Activated CD4-positive, CD25-positive, alpha-beta regulatory T cell treated with anti-CD3 and anti-CD28 coated beads, Interleukin-2, amount 50 U/mL, for 24 hours (primary cell): Measurements from ENCODE around the gene HOXC5.
"Not testable (repeated sequence)": the region's sequence is repeated elsewhere in the genome, so short reads cannot be mapped to it uniquely, and the experiment has no call there.

ENCODE experiments used
- ATAC-seq, 2 donors: fragments of 150-1000 bp; cut with Tn5 transposase; one replicate each; pipeline ENCODE4 v1.10.0; 2021; ENCODE audit warnings: mild to moderate bottlenecking in 1 of 2, moderate library complexity in 1 of 2

The HOXC5 gene

DNA sequence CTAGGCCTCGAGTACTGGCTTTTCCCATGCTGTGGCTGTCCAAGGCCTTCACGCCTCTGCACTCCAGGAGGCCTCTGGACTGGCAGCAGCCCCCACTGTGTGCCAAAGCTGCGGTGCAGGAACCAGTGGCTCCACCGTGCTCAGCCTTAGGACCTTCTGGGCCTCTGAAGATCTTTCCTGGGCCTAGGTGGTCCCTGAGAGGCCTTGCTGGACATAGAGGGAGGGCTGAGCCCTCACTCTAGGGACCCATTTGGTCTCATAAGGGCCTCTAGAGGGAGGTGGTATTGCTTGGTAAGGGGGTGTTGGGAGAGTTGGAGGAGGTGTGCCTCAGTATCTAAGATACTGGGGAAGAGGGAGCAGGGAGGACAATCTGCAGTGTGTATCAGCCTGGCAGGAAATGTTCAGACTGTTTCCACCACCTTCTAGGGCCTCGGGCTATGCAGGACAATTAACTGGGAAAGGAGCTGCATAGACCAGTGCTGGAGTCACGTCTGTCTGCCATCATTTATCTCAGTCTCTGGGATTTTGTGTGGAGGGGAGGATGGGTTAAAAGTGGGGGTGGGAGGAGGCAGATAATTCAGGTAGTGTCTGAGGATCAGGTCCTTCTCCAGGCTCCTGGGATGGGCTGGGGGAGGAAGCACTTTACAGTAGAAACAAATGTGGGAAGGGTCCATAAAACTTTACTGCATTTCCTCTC lies 2.9 kb downstream of the HOXC5 start:
- no peak for ATAC-seq

DNA sequence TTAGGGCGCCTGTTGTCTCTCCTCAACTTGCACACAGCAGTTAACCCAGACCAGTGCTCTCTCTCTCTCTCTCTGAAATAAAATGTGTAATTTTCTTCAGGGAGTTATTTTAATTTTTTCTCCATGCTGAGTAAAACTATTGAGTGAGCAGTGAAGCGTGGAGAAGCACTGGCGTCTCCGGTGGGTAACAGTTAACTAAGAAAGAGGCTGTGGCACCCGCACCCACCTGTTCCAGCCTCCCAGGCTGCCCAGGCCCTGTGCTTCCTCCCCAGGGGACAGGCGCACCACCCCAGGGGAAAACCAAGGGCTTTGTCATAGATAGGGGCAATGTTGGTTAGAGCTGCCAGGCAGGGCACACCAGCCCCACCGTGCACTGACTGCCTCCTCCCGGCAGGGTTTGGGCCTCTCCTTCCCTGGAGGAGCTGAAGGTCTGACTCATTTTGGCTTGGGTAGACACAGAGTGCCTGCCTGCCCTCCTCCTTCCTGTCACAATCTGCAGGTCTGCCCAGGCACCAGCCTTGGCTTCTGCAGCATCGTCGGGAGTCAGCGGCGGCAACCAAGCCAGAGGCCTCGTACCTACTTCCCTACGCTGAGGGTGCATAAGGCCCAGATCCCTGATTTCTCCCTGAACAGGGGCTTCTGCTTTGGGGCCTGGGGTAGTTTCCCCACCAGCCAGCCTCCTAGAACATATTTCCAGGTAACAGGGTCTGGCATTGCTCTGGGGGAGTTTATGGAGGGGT lies 3.9 kb downstream of the HOXC5 start:
- no peak for ATAC-seq

DNA sequence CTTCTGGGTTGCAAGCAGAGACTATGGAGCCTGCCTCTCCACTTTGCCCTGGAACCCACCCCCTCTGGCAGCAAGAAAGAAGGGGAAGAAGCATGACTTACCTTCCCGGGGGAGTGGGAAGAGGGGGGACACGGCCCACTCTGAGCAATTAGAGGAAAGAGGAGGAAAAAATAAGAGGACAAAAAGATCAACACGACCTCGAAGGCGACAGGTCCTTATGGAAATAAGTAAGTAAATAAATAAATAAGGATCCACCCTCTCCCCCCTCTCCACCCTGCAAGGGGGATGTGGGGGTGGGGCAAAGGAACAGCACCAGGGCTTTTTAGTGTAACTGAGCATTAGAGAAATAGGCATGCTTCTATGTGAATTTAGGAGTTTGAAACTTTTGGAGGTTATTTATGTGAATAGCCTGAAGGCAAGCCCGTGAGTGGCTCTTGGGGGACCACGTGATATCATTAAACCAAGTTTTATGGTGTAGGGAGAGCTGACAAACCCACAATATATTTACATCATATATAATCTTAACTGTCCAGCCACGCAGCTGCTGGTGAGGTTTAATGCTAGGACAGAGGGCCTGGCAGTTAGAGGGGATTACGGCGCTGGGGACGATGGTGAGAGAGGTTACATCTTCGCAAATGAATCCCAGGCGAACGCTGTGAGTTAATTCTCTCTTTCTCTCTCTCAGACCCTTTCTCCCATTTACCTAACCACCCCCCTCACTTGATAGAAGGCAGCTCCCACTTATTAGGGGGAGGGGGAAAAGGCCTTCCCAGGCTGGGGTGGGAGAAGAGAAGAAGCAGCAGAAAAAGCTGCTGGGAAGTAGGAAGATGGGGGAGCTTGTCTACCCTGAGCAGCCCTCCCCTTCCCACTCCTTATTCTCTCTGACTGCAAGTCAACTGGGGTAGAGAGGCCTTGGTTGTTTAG lies 4.8 kb downstream of the HOXC5 start:
- ATAC-seq, result no peak

DNA sequence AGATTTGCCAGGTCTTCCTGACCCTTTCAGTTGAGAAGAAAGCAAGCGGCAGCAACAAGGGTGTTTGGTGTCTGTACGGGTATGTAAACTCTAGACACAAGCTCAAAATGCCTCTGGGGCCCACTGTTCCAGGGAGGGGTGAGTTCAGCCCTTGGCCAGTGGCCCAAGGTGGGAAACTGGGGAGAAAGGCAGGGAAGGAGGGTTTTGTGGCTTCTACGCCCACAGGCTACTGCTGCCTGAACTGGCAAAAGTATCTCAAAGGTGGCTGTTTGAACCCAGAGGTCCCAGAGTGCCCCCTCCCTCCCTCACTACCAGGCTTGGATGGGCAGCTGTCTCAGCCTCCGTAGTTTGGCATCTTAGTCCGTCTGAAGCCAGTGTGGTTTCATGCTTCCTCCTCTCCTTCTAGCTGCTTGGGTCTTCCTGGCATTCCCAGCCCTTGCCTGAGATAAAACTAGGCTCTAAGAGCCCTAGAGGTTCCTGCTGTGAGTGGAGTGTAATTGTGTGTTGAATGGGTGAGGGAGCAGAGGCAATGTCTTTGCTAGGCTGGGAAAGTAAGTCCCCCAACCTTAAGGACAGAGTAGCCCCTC lies 5.5 kb downstream of the HOXC5 start:
- no peak for ATAC-seq

DNA sequence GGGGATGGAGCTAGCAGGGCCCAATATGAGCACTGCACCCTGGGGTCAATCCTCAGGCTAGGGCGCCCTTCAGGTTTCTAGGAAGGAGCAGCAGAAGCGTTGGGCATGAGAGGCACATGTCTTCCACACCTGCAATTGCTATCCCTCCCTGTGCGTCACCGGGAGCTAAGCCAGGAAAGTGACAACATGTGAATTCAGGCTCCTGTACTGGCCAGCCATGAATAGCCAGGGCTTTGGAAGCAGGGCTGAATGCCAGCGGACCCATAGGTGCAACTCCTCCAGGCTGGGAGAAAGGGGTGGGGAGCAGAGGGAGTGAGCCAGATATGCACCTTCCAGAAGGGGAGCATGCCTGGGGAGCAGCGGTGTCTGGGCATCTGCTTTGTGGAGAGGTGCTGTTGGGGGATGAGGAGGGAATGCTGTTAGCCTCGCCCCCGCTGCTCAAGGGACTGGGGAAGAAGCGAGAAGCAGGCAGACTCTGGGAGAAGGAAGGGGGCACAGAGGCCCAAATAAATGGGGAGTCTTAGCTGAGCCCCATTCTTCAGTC lies 6.1 kb downstream of the HOXC5 start:
- ATAC-seq, result no peak

DNA sequence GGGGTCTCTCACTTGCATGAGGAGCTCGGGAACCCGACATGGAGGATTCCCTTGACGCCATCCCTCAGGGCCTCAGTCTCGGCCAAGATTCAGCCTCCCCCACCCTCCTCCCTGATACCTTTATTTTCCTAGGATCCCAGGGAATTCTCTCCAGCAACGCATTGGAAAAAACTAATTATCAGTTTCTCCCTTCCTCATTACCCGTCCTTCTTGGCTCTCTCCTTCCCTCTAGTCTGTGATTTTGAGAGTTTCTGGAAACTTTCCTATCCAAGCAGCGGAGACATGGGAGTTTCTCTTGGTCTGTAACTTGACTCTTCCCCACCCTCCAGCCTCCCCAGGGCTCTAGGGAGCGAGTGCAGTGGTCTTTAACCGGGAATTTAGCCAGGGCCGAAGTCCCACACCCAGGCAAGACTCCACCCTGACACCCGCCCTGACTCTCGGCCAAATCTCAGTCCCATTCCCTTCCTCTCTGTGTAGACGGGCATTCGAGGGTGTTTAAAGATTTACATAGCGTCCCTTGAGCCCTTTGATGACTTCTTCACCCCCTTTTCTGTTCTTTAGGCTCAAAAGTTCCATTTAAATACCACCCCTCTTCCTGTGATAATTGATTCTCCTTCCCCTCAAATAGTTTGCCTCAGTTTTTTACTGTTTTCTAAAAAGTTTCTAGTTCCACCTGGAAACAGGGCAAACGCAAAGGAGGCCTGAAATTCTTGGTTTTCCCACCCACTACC lies 6.7 kb downstream of the HOXC5 start:
- no peak for ATAC-seq

DNA sequence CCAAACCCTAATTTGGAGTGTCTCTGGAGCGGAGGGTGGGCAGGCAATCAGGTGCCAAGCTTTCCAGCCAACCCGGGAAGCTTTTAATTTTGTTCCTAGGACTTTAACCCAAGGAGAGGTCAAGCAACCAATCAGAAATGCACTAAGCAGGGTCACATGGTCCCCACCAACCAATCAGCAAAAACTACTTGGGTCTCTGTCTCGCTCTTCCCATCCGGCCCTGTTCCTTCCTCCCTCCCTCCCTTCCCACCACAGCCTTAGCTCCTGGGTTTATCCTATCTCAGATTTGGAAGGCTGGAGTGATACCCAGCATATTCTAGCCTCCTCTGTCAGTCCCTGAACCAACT lies 7.3 kb downstream of the HOXC5 start:
- no peak for ATAC-seq

DNA sequence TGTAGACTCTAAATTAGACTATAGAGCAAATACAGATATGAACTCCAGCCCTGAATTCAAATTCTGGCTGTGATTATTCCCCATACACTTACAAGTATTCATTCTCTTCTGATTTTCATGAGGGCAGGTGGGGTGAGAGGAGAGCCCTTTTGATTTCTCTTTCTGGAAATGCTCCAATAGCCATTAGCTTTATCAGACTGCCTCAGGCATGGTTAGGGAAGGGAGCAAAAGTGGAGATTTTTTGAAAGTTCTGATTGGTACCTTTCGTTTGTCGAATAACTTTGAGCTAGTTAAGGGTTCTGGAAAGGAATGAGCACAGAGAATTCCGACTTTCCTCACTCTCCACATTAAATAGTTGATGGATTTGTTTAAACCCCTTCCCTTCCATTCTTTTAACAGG lies 7.8 kb downstream of the HOXC5 start:
- ATAC-seq, result no peak

DNA sequence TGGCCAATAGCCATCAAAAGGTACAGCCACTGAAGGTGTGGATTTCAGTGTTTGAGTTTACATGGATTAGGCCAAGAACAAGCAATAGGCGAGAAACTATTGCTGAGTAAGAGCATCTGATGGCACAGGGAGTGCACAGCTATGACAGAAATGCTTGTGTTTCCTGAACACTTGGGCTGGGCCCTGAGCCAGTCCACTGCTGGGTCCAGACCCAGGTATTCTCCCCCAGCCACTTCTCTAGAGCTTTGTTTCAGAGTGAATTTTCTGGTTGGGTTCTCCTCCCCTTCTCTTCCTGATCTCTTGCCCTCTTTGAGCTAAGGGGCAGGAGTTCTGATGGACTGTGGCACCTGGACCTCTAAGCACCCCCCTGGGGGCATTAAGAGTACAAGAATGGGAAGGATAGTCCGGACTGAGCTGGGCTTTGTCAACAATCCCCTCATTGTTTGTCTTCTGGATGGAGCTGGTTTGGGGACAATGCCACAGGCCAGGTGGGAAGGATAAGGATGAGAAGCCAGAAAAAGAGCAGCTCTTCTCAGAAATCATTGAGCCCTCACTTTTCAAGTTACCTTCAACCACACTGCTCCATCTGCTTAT lies 8.3 kb downstream of the HOXC5 start:
- ATAC-seq, result no peak

DNA sequence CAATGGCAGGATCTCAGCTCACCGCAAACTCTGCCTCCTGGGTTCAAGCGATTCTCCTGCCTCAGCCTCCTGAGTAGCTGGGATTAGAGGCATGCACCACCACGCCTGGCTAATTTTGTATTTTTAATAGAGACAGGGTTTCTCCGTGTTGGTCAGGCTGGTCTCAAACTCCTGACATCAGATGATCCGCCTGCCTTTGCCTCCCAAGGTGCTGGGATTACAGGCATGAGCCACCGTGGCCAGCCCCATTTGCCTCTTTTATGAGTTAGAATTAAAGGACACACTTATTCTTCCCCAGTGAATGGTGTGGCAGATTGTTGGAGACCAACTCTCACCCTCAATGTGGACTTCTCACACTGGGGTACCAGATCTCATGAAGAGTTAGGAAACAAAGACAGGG lies 9.2 kb downstream of the HOXC5 start:
- not testable (repeated sequence) for ATAC-seq

DNA sequence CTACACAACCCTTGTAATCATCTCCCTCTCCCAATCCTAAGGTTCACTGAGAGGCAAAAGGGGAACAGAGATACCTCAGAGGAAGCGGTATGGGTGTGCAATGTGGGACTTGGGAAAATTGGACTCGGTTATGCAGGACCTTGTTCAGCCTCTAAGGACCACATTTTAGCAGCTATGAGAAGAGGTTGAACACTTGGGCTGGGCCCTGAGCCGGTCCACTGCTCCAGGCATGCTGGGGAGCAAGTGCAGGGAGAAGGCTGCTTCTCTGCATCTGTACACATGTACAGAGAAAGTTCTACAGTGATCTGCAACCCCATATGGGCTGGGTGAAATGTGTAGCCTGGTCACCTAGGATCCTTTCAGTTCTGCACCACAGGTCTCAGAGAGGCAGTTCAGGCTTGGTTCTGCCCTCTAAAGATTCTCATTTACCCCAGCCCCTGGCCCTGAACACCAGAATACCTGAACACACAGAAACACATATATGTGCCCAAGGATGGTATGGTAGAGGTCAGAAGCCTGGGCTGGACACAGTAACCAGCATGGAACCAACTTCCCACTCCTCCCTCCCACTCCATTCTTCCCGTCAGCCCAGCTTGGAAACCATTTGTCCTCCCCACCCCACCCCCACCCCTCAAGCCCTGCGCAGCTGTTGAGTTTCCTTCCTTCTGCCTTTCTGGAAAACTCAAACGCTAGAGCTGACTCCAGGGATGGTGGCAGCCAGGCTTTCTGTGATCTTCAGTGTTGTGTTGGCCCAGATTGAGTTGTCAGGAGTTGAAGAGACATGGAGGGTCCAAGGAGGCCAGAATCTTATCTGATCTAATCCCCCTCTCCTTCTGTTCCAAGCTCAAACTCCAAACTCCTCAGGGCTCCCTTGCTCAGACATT lies 10.4 kb downstream of the HOXC5 start:
- ATAC-seq, result no peak

DNA sequence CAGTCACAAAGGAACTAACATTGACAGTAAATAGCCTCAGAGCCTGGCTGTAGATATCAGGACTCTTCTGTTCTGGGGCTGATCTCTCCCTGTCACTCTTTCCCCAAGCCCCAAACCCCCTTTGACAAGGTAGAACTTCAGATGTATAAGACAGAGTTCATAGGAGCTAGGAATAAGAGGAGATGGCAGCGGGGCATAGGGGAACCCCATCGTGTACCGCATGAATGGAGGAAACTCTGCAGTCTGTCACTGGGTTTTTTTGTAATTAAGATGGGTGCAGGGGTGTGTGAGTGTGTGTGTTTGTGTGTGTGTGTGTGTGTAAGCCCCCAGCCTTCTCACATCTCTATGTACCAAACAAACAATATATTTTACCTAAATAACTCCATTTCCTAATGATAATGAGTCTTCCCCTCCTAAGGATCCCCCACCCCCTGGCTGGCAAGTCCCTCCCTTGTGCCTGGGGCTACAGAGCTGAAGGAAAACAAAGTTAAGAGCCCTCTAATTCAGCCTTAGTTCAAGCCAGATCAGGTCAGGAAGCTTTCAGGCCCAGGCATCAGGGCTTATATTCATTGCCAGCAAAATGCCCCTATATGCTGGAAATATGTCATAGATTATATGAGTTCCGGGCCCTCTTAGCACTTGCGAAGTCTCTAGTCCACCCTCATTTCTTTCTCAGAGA lies 11.7 kb downstream of the HOXC5 start:
- ATAC-seq, result no peak

DNA sequence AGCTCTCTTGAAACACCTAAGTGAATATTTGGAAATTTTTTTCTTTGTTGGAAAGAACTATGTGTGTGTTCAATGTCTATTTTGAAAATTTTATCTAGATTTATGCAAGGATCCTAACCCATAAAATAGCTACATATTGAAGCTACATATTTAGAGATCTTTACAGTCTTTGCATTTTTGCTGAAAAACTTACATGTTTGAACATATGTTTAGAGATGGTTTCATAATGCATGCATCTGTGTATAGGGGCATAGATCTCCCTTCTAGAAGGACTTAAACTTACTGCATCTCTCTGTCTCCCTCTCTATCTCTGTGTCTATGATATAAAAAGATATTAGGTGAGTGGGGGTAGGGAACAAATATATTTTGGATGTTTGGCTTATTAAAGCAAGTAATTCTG lies 12.6 kb downstream of the HOXC5 start:
- no peak for ATAC-seq

DNA sequence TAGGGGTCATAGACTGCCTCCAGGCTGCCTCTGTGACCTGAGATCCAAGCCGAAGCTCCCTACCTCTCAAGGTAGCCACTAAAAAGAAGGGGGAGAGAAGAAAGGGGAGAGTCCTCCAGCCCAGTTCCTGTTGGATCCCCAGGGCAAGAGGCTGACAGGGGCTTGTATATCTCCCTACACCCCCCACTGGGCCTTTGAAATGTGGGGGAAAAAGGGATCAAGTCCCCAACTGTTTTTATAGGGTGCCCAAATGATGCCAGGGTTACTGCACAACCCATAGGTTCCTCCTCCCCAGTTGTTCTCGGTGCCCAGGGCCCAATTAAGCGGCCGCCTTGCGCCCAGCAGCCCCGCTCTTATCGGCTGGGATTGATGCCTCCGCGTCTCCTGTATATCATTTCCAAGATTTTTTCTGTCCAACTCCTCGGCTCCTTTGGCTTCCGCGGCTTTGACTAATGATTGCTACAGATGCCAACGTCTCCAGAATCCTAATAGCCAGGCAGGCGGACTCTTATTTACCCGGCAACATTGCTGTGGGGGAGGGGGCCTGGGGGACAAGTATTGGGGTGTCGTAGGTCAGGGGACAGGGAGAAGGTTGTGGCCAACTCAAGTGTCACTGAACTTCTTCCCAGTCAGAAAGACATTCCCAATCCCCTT lies 13.1 kb downstream of the HOXC5 start:
- ATAC-seq, result no peak

DNA sequence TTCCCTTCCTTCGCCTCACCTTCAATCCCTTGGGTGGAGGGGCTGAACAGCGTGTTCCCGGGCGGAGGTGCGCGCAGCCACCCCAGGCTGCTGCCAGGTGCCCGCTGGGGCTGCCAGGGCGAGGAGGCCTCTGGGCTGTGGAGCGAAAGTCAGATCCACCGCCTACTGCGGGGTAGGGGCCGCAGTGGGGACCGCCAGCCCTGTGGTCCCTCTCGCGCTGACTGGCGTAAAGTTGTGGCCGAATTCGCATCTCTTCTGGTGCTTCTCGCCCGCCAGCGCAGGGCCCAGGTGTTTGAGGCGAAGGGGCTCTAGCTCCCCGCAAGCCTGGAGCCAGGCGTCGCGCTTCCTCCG lies 13.9 kb downstream of the HOXC5 start:
- ATAC-seq, result no peak

DNA sequence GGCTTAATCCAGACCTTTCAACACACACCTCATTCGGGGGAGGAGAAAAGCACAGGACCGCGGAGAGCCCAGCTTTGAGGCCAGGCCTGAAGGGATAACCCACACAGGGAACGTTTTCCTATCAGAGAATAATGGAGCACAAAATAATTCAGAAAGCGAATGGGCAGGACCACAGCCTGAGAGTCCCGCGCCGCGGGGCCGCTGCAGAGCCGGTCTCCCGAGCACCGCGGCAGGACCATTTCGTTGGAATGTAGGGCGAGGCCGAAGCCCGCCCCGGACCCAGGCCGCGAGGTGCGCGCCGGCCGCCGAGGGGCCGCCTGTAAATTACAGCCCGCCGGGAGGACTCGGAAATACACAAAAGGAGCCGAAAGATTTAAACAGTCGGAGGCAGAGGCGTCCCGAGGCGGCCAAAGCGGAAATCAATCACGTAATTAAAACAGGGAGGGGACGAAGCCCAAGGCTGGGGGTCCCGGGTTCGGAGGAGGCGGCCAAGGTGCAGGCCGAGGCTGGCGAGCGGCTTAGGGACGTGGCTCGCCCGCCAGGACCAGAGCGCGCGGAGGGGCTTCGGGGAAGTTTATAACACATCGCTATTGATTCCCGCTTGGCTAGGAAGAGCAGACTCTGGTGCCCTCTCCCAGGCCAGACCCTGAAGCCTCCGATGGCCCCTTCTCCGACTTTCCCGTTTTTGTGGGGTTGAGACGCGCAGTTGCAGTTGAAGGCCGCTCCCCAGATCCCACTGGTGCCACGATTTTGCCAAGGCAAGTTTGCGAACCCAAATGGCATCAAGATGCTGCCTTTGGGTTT lies 14.5 kb downstream of the HOXC5 start:
- ATAC-seq, result no peak

DNA sequence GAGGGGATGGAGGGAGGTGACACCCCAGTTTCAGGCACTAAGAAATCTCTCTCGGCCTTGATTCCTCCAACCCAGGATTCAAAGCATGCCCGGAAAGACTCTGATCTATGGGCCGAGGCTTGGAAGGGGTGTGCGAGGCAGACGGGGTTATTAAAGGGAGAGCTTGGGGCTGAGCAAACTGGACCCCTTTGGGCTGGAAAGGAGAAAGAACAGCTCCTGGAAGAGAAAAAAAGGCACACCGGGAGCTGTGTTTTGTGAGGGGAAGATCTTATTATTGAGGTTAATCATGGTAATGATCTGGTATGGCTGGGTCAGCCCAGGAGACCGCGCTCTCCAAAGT lies 15.1 kb downstream of the HOXC5 start:
- ATAC-seq, result no peak

DNA sequence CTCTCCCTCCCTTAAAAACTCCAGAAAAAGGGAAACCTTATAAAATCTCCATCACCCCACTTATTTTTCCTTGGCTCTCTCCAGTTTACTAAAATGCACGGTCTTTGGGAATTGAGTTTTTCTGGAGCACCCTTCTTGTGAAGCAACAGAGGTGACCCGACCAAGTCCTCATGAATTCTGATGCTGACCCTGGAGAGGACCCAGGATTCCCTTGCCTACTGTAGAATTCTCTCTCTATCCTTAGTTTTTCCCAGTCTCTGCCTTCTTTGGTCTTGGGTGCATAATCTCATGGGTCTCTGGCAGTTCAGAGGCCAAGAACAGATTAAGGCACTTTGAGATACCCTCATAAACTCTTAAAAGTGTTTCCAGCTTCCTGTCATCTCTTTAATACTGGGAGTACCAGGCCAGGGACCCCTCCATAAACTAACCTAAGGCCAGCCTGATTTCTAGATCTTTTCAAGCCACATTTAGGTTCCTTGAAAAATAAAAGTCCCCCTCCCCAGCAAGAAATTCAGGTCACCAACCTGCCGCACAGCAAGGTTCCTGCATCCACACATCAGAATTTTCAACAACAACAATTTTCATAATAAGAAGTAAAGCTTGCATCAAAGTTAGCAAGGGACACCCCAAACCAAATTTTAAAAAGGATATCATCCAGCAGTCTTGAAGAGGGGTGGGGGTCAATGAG lies 15.7 kb downstream of the HOXC5 start:
- no peak for ATAC-seq
